ENCODE results near the gene FAM89A. TPM values are rescaled to one million over a fixed set of nuclear protein-coding genes. Genes with fewer than 3 reads are reported as not detected.

FAM89A gene
- total and polyA plus RNA-seq, 7 donors = 2.7 to 6.3 (median 4.2) TPM

GRCh38 chr1:231045286-231045685 is 5.2 kb upstream of the FAM89A start:
- no peak overlapping the region for H3K4me3 ChIP-seq
- TF ChIP-seq CTCF (IDR thresholded peaks at IDR 0.05) = no peak

GRCh38 chr1:231044588-231044987 is 4.5 kb upstream of the FAM89A start:
- H3K4me3 ChIP-seq = no peak overlapping the region
- TF ChIP-seq CTCF (IDR thresholded peaks at IDR 0.05) = no peak
- no peak for ATAC-seq
- intact Hi-C loops (cut with DNase I) = no loop called here
- H3K36me3 ChIP-seq (ENCODE audit: insufficient read depth in 1 of 2, low read depth in 1 of 2) = no peaks in the 10 kb centered on the region
- H3K27ac ChIP-seq = no peak overlapping the region
- no peak for DNase-seq
- H3K4me1 ChIP-seq = no peaks in the 10 kb centered on the region
- no peaks in the 10 kb centered on the region for H3K9me3 ChIP-seq
- WGBS, 3 donors = 87 to 96% (median 91%) methylated on average over 1 of the region's 1 CpG
- H3K27me3 ChIP-seq (ENCODE audit: insufficient read depth in 3 of 3, low read length in 2 of 3) = peaks cover 0 to 35% (median 5%) of the 10 kb centered on the region in 3 donors

More at GRCh38 chr1:231045286-231045685, 5.2 kb upstream of the FAM89A start:
- no peak overlapping the region for H3K27ac ChIP-seq
- intact Hi-C loops (cut with DNase I) = no loop called here
- no peaks in the 10 kb centered on the region for H3K4me1 ChIP-seq
- H3K27me3 ChIP-seq (ENCODE audit: insufficient read depth in 3 of 3, low read length in 2 of 3) = peaks cover 0 to 32% (median 0%) of the 10 kb centered on the region in 3 donors
- no peaks in the 10 kb centered on the region for H3K36me3 ChIP-seq (ENCODE audit: insufficient read depth in 1 of 2, low read depth in 1 of 2)
- H3K9me3 ChIP-seq = no peaks in the 10 kb centered on the region
- ATAC-seq (no peak), DNase-seq (no peak)

GRCh38 chr1:231041719-231042261 is 1.7 kb upstream of the FAM89A start:
- ATAC-seq = no peak
- no peak overlapping the region for H3K27ac ChIP-seq

GRCh38 chr1:231040800-231041718 is 1.0 kb upstream of the FAM89A start:
- peak; percentile 22 to 54 for DNase-seq
- intact Hi-C loops (cut with DNase I) = no loop called here
- Histone ChIP-seq H3K9me3 (no peaks in the 10 kb centered on the region), H3K36me3 (ENCODE audit: insufficient read depth in 1 of 2, low read depth in 1 of 2) (no peaks in the 10 kb centered on the region), H3K4me3 (peak overlapping the region; percentile 77), H3K27me3 (ENCODE audit: insufficient read depth in 3 of 3, low read length in 2 of 3) (peaks cover 0 to 49% (median 20%) of the 10 kb centered on the region in 3 donors), H3K27ac (no peak overlapping the region), H3K4me1 (no peaks in the 10 kb centered on the region)
- peak in 1 of 4 donors; percentile 55 for ATAC-seq
- no peak for TF ChIP-seq CTCF (IDR thresholded peaks at IDR 0.05)
- 8 to 13% (median 10%) methylated on average over 35 to 37 of the region's 37 CpGs for WGBS, 3 donors

More at GRCh38 chr1:231041719-231042261, 1.7 kb upstream of the FAM89A start:
- H3K9me3 ChIP-seq = no peaks in the 10 kb centered on the region
- peaks cover 0 to 46% (median 20%) of the 10 kb centered on the region in 3 donors for H3K27me3 ChIP-seq (ENCODE audit: insufficient read depth in 3 of 3, low read length in 2 of 3)
- H3K4me1 ChIP-seq = no peaks in the 10 kb centered on the region
- no peak for TF ChIP-seq CTCF (IDR thresholded peaks at IDR 0.05)
- DNase-seq = no peak
- no peaks in the 10 kb centered on the region for H3K36me3 ChIP-seq (ENCODE audit: insufficient read depth in 1 of 2, low read depth in 1 of 2)
- H3K4me3 ChIP-seq = no peak overlapping the region
- intact Hi-C loops (cut with DNase I) = no loop called here
- WGBS, 3 donors = 72 to 77% (median 72%) methylated on average over 9 of the region's 9 CpGs

All from psoas muscle (tissue), 8 donors.